Loucy (cell line): ENCODE data around the gene MINDY4.

Source experiments
- H2AFZ ChIP-seq: fragments of 200-600 bp; sonication (generic); 2 replicates; pipeline ENCODE4 v1.6.0; 2016; ENCODE audit warnings: antibody characterized with exemption, mild to moderate bottlenecking, low read length, moderate library complexity
- H3F3A ChIP-seq: fragments of 200-600 bp; 2 replicates; pipeline ENCODE4 v1.6.0; 2016; ENCODE audit warnings: antibody characterized with exemption, low read depth, mild to moderate bottlenecking
- H3K27me3 ChIP-seq: fragments of 200-600 bp; sonication (generic); 2 replicates; pipeline ENCODE4 v1.6.1; 2014; ENCODE audit warnings: low read length, mild to moderate bottlenecking; ENCODE audit not compliant: insufficient read depth, poor library complexity, severe bottlenecking
- H3K36me3 ChIP-seq: fragments of 200-600 bp; sonication (generic); 2 replicates; pipeline ENCODE4 v1.6.1; 2016; ENCODE audit warnings: low read length; ENCODE audit not compliant: insufficient read depth
- H3K4me1 ChIP-seq: fragments of 200-600 bp; sonication (generic); 2 replicates; pipeline ENCODE4 v1.5.1; 2014; ENCODE audit warnings: low read length, mild to moderate bottlenecking; ENCODE audit not compliant: insufficient read depth, poor library complexity, severe bottlenecking
- H3K4me2 ChIP-seq: fragments of 200-600 bp; sonication (generic); 2 replicates; pipeline ENCODE4 v1.6.0; 2014; ENCODE audit warnings: antibody characterized with exemption, low read length, low read depth, mild to moderate bottlenecking; ENCODE audit not compliant: poor library complexity, severe bottlenecking
- H3K4me3 ChIP-seq: fragments of 200-600 bp; sonication (generic); 2 replicates; pipeline ENCODE4 v1.5.1; 2014; ENCODE audit warnings: low read length, mild to moderate bottlenecking, mixed read lengths; ENCODE audit not compliant: poor library complexity, severe bottlenecking
- H3K79me2 ChIP-seq: fragments of 200-600 bp; sonication (generic); 2 replicates; pipeline ENCODE4 v1.6.1; 2014; ENCODE audit warnings: low read length; ENCODE audit not compliant: insufficient read depth
- H3K9ac ChIP-seq: fragments of 200-600 bp; sonication (generic); 2 replicates; pipeline ENCODE4 v1.6.0; 2014; ENCODE audit warnings: mild to moderate bottlenecking, low read depth, low read length, moderate library complexity; ENCODE audit not compliant: poor library complexity, severe bottlenecking
- H3K9me2 ChIP-seq: fragments of 200-600 bp; sonication (generic); replicated peaks from 2 replicates; pipeline ENCODE4 v1.6.1; 2016; ENCODE audit warnings: low read depth, low read length, mixed read lengths
- H3K9me3 ChIP-seq: fragments of 200-600 bp; sonication (generic); 2 replicates; pipeline ENCODE4 v1.6.1; 2014; ENCODE audit warnings: mild to moderate bottlenecking, antibody characterized with exemption, low read length, low read depth; ENCODE audit not compliant: insufficient read depth
- H4K20me1 ChIP-seq: fragments of 200-600 bp; sonication (generic); 2 replicates; pipeline ENCODE4 v1.6.0; 2014; ENCODE audit warnings: antibody characterized with exemption, low read length, mild to moderate bottlenecking; ENCODE audit not compliant: insufficient read depth, poor library complexity, severe bottlenecking
- CTCF ChIP-seq: fragments of 200-600 bp; sonication (generic); conservative IDR thresholded peaks from 2 replicates; pipeline ENCODE4 v1.5.1; 2014; ENCODE audit warnings: mild to moderate bottlenecking, antibody characterized with exemption, low read length
- EZH2phosphoT487 ChIP-seq: fragments of 200-600 bp; IDR thresholded peaks from 2 replicates; pipeline ENCODE4 v1.6.1; 2018; ENCODE audit warnings: antibody characterized with exemption, mild to moderate bottlenecking, moderate library complexity, borderline replicate concordance

MINDY4 gene

GRCh38 chr7:30810986-30811385, 39.8 kb downstream of the MINDY4 start:
- no peak overlapping the region for H2AFZ ChIP-seq
- H3K27me3 ChIP-seq: no peaks in the 10 kb centered on the region
- H3K4me2 ChIP-seq: no peak overlapping the region
- H3K4me1 ChIP-seq: no peaks in the 10 kb centered on the region
- H3K9me3 ChIP-seq: no peaks in the 10 kb centered on the region
- no peaks in the 10 kb centered on the region for H3F3A ChIP-seq
- TF ChIP-seq CTCF (no peak), EZH2phosphoT487 (no peak)
- H3K4me3 ChIP-seq: no peak overlapping the region
- H3K36me3 ChIP-seq: no peaks in the 10 kb centered on the region
- H3K9me2 ChIP-seq: no peaks in the 10 kb centered on the region
- no peaks in the 10 kb centered on the region for H4K20me1 ChIP-seq
- H3K79me2 ChIP-seq: no peaks in the 10 kb centered on the region
- no peak overlapping the region for H3K9ac ChIP-seq

- H3K4me3 ChIP-seq: no peak overlapping the region
- H3K27me3 ChIP-seq: no peaks in the 10 kb centered on the region
- TF ChIP-seq EZH2phosphoT487: no peak
- TF ChIP-seq CTCF: no peak
- H3K9me3 ChIP-seq: no peaks in the 10 kb centered on the region
- H3K4me1 ChIP-seq: no peaks in the 10 kb centered on the region
- no peaks in the 10 kb centered on the region for H4K20me1 ChIP-seq
- H3K9me2 ChIP-seq: no peaks in the 10 kb centered on the region
- no peaks in the 10 kb centered on the region for H3K79me2 ChIP-seq
- H3K4me2 ChIP-seq: no peak overlapping the region
- no peaks in the 10 kb centered on the region for H3F3A ChIP-seq
- H3K36me3 ChIP-seq: no peaks in the 10 kb centered on the region
- H3K9ac ChIP-seq: no peak overlapping the region
- no peak overlapping the region for H2AFZ ChIP-seq
Observed at GRCh38 chr7:30812676-30813075, 41.5 kb downstream of the MINDY4 start.

GRCh38 chr7:30813466-30813865, 42.2 kb downstream of the MINDY4 start:
- Histone ChIP-seq H3K9me3 (no peaks in the 10 kb centered on the region), H4K20me1 (no peaks in the 10 kb centered on the region), H3K79me2 (no peaks in the 10 kb centered on the region), H3K9me2 (no peaks in the 10 kb centered on the region), H3K4me2 (no peak overlapping the region), H3K4me3 (no peak overlapping the region), H3F3A (no peaks in the 10 kb centered on the region), H3K4me1 (no peaks in the 10 kb centered on the region), H3K36me3 (no peaks in the 10 kb centered on the region), H2AFZ (no peak overlapping the region), H3K27me3 (no peaks in the 10 kb centered on the region), H3K9ac (no peak overlapping the region)
- TF ChIP-seq EZH2phosphoT487 (no peak), CTCF (no peak)
